Astrocyte (in vitro differentiated cells and primary cell): ENCODE data around the gene TSEN54. TPM values are rescaled to one million over a fixed set of nuclear protein-coding genes. Genes with fewer than 3 reads are reported as not detected.

Experiments used
- DNase-seq: peaks from one replicate; pipeline ENCODE4 v3.0.0-alpha.2; 2010; ENCODE audit warnings: low read depth
- FAIRE-seq: peaks from 2 replicates; lab custom pipeline; 2011; peaks lifted over from hg19 to GRCh38; lab: Jason Lieb, UNC
- H2AFZ ChIP-seq: 2 replicates; pipeline ENCODE4 v1.6.0; 2012; ENCODE audit warnings: low read depth, low read length, inconsistent platforms
- H3K27ac ChIP-seq: 2 replicates; pipeline ENCODE4 v1.5.1; 2011; ENCODE audit warnings: low read depth, low read length, inconsistent platforms
- H3K27me3 ChIP-seq: 2 replicates; pipeline ENCODE4 v1.6.0; 2011; ENCODE audit warnings: low read length, inconsistent platforms; ENCODE audit not compliant: insufficient read depth
- H3K36me3 ChIP-seq: 2 replicates; pipeline ENCODE4 v1.5.1; 2011; ENCODE audit warnings: low read length, inconsistent platforms; ENCODE audit not compliant: insufficient read depth
- H3K4me1 ChIP-seq: 2 replicates; pipeline ENCODE4 v1.5.1; 2011; ENCODE audit warnings: low read length, inconsistent platforms; ENCODE audit not compliant: insufficient read depth
- H3K4me2 ChIP-seq: 2 replicates; pipeline ENCODE4 v1.6.0; 2012; ENCODE audit warnings: low read length, inconsistent platforms
- H3K4me3 ChIP-seq: 2 replicates; pipeline ENCODE4 v1.5.1; 2011; ENCODE audit warnings: low read depth, mild to moderate bottlenecking, low read length, inconsistent platforms; ENCODE audit not compliant: insufficient read depth
- H3K79me2 ChIP-seq: 2 replicates; pipeline ENCODE4 v1.6.0; 2012; ENCODE audit warnings: mild to moderate bottlenecking, low read length, inconsistent platforms; ENCODE audit not compliant: insufficient read depth
- H3K9ac ChIP-seq: 2 replicates; pipeline ENCODE4 v1.6.0; 2012; ENCODE audit warnings: mild to moderate bottlenecking, low read length, inconsistent platforms
- H3K9me3 ChIP-seq: 2 replicates; pipeline ENCODE4 v1.5.1; 2012; ENCODE audit warnings: low read depth, mild to moderate bottlenecking, low read length, inconsistent platforms; ENCODE audit not compliant: insufficient read depth
- H4K20me1 ChIP-seq: 2 replicates; pipeline ENCODE4 v1.6.0; 2012; ENCODE audit warnings: low read length, inconsistent platforms; ENCODE audit not compliant: insufficient read depth
- H3K27ac Mint-ChIP-seq: one replicate; pipeline ENCODE4 v1.8.0; 2021; ENCODE audit warnings: mild to moderate bottlenecking, mixed read lengths; ENCODE audit not compliant: unreplicated experiment
- H3K27me3 Mint-ChIP-seq: one replicate; pipeline ENCODE4 v1.8.0; 2021; ENCODE audit warnings: low read depth, mixed read lengths; ENCODE audit not compliant: unreplicated experiment
- H3K36me3 Mint-ChIP-seq: one replicate; pipeline ENCODE4 v1.8.0; 2021; ENCODE audit warnings: low read depth, mixed read lengths; ENCODE audit not compliant: unreplicated experiment
- H3K4me1 Mint-ChIP-seq: one replicate; pipeline ENCODE4 v1.8.0; 2021; ENCODE audit warnings: low read depth, mixed read lengths; ENCODE audit not compliant: unreplicated experiment
- H3K4me3 Mint-ChIP-seq: one replicate; pipeline ENCODE4 v1.8.0; 2021; ENCODE audit warnings: mild to moderate bottlenecking, moderate library complexity, mixed read lengths; ENCODE audit not compliant: unreplicated experiment
- H3K9me3 Mint-ChIP-seq: one replicate; pipeline ENCODE4 v1.8.0; 2021; ENCODE audit warnings: mild to moderate bottlenecking, mixed read lengths; ENCODE audit not compliant: unreplicated experiment
- CTCF ChIP-seq: IDR thresholded peaks from 2 replicates; pipeline ENCODE4 v1.5.1; 2011; ENCODE audit warnings: low read depth, mild to moderate bottlenecking, inconsistent platforms, low read length, moderate library complexity; ENCODE audit not compliant: insufficient read depth
- EZH2 ChIP-seq: IDR thresholded peaks from 2 replicates; pipeline ENCODE4 v1.6.1; 2012; ENCODE audit warnings: mild to moderate bottlenecking, low read length, inconsistent platforms; ENCODE audit not compliant: insufficient read depth
- total RNA-seq: library from RNA; stranded (reverse); gene quantifications from 2 replicates; pipeline ENCODE4 v1.2.1, GENCODE V29; 2021

TSEN54 gene
- total RNA-seq, 1 donor from 2014 or later, result 16.5 TPM

- Mint-ChIP-seq H3K27ac (no peak overlapping the region), H3K9me3 (no peaks in the 10 kb centered on the region), H3K4me3 (no peak overlapping the region), H3K4me1 (peaks cover 1% of the 10 kb centered on the region), H3K36me3 (peaks cover 2% of the 10 kb centered on the region), H3K27me3 (peaks cover 10% of the 10 kb centered on the region)
- Histone ChIP-seq H3K36me3 (no peaks in the 10 kb centered on the region), H3K9ac (no peak overlapping the region), H3K27ac (no peak overlapping the region), H3K4me2 (no peak overlapping the region), H3K4me1 (no peaks in the 10 kb centered on the region), H3K79me2 (no peaks in the 10 kb centered on the region), H3K9me3 (no peaks in the 10 kb centered on the region), H3K4me3 (no peak overlapping the region), H3K27me3 (no peaks in the 10 kb centered on the region), H4K20me1 (no peaks in the 10 kb centered on the region), H2AFZ (no peak overlapping the region)
- no peak for DNase-seq
- no peak for FAIRE-seq
- TF ChIP-seq CTCF (no peak), EZH2 (no peak)
These were observed 53.8 kb downstream of the TSEN54 start for GRCh38 chr17:75570034-75570676.

- peaks cover 13% of the 10 kb centered on the region for H3K27me3 Mint-ChIP-seq
- Histone ChIP-seq H3K9ac (no peak overlapping the region), H3K4me2 (no peak overlapping the region), H3K27me3 (no peaks in the 10 kb centered on the region), H3K4me3 (no peak overlapping the region), H3K27ac (no peak overlapping the region), H3K36me3 (no peaks in the 10 kb centered on the region), H2AFZ (no peak overlapping the region), H3K79me2 (no peaks in the 10 kb centered on the region), H3K9me3 (no peaks in the 10 kb centered on the region), H4K20me1 (no peaks in the 10 kb centered on the region), H3K4me1 (no peaks in the 10 kb centered on the region)
- peaks cover 1% of the 10 kb centered on the region for H3K4me1 Mint-ChIP-seq
- FAIRE-seq (no peak), DNase-seq (no peak)
- no peak overlapping the region for H3K4me3 Mint-ChIP-seq
- H3K27ac Mint-ChIP-seq, result no peak overlapping the region
- no peaks in the 10 kb centered on the region for H3K9me3 Mint-ChIP-seq
- TF ChIP-seq EZH2 (no peak), CTCF (no peak)
- peaks cover 2% of the 10 kb centered on the region for H3K36me3 Mint-ChIP-seq
These were observed 54.4 kb downstream of the TSEN54 start for GRCh38 chr17:75570772-75571171.

- no peak overlapping the region for H3K27ac ChIP-seq
These were observed 55.0 kb downstream of the TSEN54 start for GRCh38 chr17:75571197-75571884.

More at GRCh38 chr17:75571197-75571884, 55.0 kb downstream of the TSEN54 start:
- no peaks in the 10 kb centered on the region for H3K9me3 ChIP-seq
- H3K27ac Mint-ChIP-seq, result no peak overlapping the region
- H2AFZ ChIP-seq, result peak overlapping the region; percentile 47
- peaks cover 1% of the 10 kb centered on the region for H3K4me1 Mint-ChIP-seq
- H3K4me3 ChIP-seq, result no peak overlapping the region
- H4K20me1 ChIP-seq, result no peaks in the 10 kb centered on the region
- DNase-seq, result no peak
- TF ChIP-seq EZH2, result no peak
- no peak for TF ChIP-seq CTCF
- H3K79me2 ChIP-seq, result no peaks in the 10 kb centered on the region
- no peaks in the 10 kb centered on the region for H3K4me1 ChIP-seq
- H3K36me3 ChIP-seq, result no peaks in the 10 kb centered on the region
- peaks cover 2% of the 10 kb centered on the region for H3K36me3 Mint-ChIP-seq
- FAIRE-seq, result no peak
- no peak overlapping the region for H3K9ac ChIP-seq
- no peaks in the 10 kb centered on the region for H3K9me3 Mint-ChIP-seq
- H3K4me3 Mint-ChIP-seq, result no peak overlapping the region
- H3K27me3 ChIP-seq, result no peaks in the 10 kb centered on the region
- peaks cover 9% of the 10 kb centered on the region for H3K27me3 Mint-ChIP-seq
- H3K4me2 ChIP-seq, result no peak overlapping the region
